Lower leg skin (tissue), 3 donors: ENCODE measurements around the gene STK11IP.

Experiments used
- POLR2A ChIP-seq, 2 donors: fragments of 450-650 bp; IDR thresholded peaks; one replicate each; pipeline ENCODE4 v1.6.1; 2016 to 2017; ENCODE audit warnings: antibody characterized with exemption in 2 of 2, mild to moderate bottlenecking in 1 of 2, moderate library complexity in 1 of 2
- TF ChIP-seq, protein P1 (sequence below), 3 donors: fragments of 450-650 bp; IDR thresholded peaks; one replicate each; pipeline ENCODE4 v1.5.1; 2016; ENCODE audit warnings: antibody characterized with exemption in 3 of 3, mild to moderate bottlenecking in 3 of 3, moderate library complexity in 2 of 3

DNA sequence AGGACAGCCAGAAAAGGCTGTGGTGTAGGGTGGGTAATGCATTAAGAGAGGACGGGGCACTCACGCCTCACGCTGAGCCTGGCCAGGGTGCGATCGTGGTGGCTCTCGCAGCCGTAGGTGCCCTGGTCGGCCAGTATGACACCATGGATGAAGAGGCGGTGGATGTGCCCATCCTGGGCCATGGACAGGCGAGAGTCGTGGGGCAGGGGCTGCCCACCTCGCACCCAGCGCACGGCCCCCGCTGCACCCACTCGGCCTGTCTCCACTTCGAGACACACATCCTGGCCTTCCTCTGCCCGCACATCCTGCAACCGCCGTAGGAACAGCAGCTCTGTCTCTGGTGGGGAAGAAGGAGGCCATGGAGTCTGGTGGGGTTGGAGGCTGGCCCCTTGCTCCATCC lies 41.7 kb upstream of the STK11IP start:
- TF ChIP-seq, protein P1, sequence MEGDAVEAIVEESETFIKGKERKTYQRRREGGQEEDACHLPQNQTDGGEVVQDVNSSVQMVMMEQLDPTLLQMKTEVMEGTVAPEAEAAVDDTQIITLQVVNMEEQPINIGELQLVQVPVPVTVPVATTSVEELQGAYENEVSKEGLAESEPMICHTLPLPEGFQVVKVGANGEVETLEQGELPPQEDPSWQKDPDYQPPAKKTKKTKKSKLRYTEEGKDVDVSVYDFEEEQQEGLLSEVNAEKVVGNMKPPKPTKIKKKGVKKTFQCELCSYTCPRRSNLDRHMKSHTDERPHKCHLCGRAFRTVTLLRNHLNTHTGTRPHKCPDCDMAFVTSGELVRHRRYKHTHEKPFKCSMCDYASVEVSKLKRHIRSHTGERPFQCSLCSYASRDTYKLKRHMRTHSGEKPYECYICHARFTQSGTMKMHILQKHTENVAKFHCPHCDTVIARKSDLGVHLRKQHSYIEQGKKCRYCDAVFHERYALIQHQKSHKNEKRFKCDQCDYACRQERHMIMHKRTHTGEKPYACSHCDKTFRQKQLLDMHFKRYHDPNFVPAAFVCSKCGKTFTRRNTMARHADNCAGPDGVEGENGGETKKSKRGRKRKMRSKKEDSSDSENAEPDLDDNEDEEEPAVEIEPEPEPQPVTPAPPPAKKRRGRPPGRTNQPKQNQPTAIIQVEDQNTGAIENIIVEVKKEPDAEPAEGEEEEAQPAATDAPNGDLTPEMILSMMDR (IDR thresholded peaks at IDR 0.05) = no peak
- no peak for TF ChIP-seq POLR2A (IDR thresholded peaks at IDR 0.05)
